Neural cell (in vitro differentiated cells): Measurements from ENCODE around the gene GXYLT2.

ENCODE experiments used
- CTCF ChIP-seq: fragments of 450-650 bp; IDR thresholded peaks from 2 replicates; pipeline ENCODE4 v1.5.1; 2014; ENCODE audit warnings: antibody characterized with exemption, mild to moderate bottlenecking, moderate library complexity; ENCODE audit not compliant: poor library complexity, severe bottlenecking
- EZH2 ChIP-seq: fragments of 200-600, 300-800 bp; shearing (Covaris generic), sonication (generic); IDR thresholded peaks from 2 replicates; pipeline ENCODE4 v1.6.1; 2014; ENCODE audit warnings: antibody characterized with exemption, low read length, borderline replicate concordance, mild to moderate bottlenecking; ENCODE audit not compliant: insufficient read depth, poor library complexity, severe bottlenecking
- RAD21 ChIP-seq: fragments of 450-650 bp; conservative IDR thresholded peaks from 2 replicates; pipeline ENCODE4 v1.6.1; 2014; ENCODE audit warnings: antibody characterized with exemption, mild to moderate bottlenecking, moderate library complexity
- SMC3 ChIP-seq: fragments of 450-650 bp; conservative IDR thresholded peaks from 2 replicates; pipeline ENCODE4 v1.6.1; 2014; ENCODE audit warnings: antibody characterized with exemption, mild to moderate bottlenecking, moderate library complexity; ENCODE audit not compliant: poor library complexity
- TF ChIP-seq, protein P1 (sequence below): IDR thresholded peaks from 2 replicates; pipeline ENCODE4 v1.6.1; 2012; ENCODE audit warnings: borderline replicate concordance

DNA sequence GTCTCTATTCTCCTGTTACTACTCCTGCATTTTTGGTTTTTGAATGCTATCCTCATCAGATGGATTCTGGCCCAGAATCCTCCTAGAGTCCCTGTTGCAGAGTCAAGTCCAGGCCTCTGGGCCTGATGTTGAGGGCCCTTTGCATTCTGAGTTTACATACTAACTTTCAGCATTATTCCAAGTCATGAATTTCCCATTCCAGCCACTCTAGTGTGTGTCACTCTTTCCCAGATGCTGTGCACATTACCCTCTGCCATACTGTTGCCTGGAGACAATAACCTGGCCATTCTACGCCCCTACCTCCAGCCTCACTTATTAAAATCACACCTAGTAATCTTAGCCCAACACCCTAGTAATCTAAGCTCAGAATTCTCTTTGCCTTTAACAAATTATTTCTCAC, 53.4 kb downstream of the GXYLT2 start:
- TF ChIP-seq, protein P1, sequence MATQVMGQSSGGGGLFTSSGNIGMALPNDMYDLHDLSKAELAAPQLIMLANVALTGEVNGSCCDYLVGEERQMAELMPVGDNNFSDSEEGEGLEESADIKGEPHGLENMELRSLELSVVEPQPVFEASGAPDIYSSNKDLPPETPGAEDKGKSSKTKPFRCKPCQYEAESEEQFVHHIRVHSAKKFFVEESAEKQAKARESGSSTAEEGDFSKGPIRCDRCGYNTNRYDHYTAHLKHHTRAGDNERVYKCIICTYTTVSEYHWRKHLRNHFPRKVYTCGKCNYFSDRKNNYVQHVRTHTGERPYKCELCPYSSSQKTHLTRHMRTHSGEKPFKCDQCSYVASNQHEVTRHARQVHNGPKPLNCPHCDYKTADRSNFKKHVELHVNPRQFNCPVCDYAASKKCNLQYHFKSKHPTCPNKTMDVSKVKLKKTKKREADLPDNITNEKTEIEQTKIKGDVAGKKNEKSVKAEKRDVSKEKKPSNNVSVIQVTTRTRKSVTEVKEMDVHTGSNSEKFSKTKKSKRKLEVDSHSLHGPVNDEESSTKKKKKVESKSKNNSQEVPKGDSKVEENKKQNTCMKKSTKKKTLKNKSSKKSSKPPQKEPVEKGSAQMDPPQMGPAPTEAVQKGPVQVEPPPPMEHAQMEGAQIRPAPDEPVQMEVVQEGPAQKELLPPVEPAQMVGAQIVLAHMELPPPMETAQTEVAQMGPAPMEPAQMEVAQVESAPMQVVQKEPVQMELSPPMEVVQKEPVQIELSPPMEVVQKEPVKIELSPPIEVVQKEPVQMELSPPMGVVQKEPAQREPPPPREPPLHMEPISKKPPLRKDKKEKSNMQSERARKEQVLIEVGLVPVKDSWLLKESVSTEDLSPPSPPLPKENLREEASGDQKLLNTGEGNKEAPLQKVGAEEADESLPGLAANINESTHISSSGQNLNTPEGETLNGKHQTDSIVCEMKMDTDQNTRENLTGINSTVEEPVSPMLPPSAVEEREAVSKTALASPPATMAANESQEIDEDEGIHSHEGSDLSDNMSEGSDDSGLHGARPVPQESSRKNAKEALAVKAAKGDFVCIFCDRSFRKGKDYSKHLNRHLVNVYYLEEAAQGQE = no peak
- TF ChIP-seq CTCF (no peak), EZH2 (no peak), RAD21 (no peak), SMC3 (no peak)
